Ectodermal cell (in vitro differentiated cells): ENCODE measurements around the gene CPNE9.

Experiments used
- H3K27ac ChIP-seq: 2 replicates; pipeline ENCODE4 v1.7.0; 2013; ENCODE audit warnings: mild to moderate bottlenecking, low read depth, low read length; ENCODE audit not compliant: insufficient read depth, poor library complexity, severe bottlenecking
- H3K27me3 ChIP-seq: 2 replicates; pipeline ENCODE4 v1.7.0; 2013; ENCODE audit warnings: mild to moderate bottlenecking, low read length; ENCODE audit not compliant: insufficient read depth, control insufficient read depth, poor library complexity, severe bottlenecking
- H3K36me3 ChIP-seq: one replicate; pipeline ENCODE4 v1.7.0; 2013; ENCODE audit warnings: low read length; ENCODE audit not compliant: control insufficient read depth, insufficient read depth
- H3K4me1 ChIP-seq: one replicate; pipeline ENCODE4 v1.7.0; 2013; ENCODE audit warnings: low read length; ENCODE audit not compliant: control insufficient read depth, insufficient read depth
- H3K4me3 ChIP-seq: 2 replicates; pipeline ENCODE4 v1.7.0; 2013; ENCODE audit warnings: low read depth, low read length, control low read depth; ENCODE audit not compliant: insufficient read depth
- H3K9me3 ChIP-seq: 2 replicates; pipeline ENCODE4 v1.7.0; 2013; ENCODE audit warnings: mild to moderate bottlenecking, low read length, moderate library complexity; ENCODE audit not compliant: control insufficient read depth
- WGBS, 2 experiments: methylation state at CpG; one replicate each; pipeline ENCODE4 v1.1.7; 2013; ENCODE audit warnings: missing lambda C conversion rate in 2 of 2; 5-methylcytosine and 5-hydroxymethylcytosine counted together

The CPNE9 gene

GRCh38 chr3:9776896-9777693, 73.5 kb downstream of the CPNE9 start:
- H3K9me3 ChIP-seq, result no peaks in the 10 kb centered on the region
- H3K27me3 ChIP-seq, result no peaks in the 10 kb centered on the region
- no peak overlapping the region for H3K4me3 ChIP-seq
- no peak overlapping the region for H3K27ac ChIP-seq
- no peaks in the 10 kb centered on the region for H3K36me3 ChIP-seq
- H3K4me1 ChIP-seq, result no peaks in the 10 kb centered on the region
- 79 to 82% methylated on average over 5 of the region's 5 CpGs for WGBS, 2 experiments

- Histone ChIP-seq H3K36me3 (no peaks in the 10 kb centered on the region), H3K27ac (no peak overlapping the region), H3K27me3 (no peaks in the 10 kb centered on the region), H3K4me3 (no peak overlapping the region), H3K9me3 (no peaks in the 10 kb centered on the region), H3K4me1 (no peaks in the 10 kb centered on the region)
- 100% methylated on average over 1 of the region's 1 CpG for whole genome bisulfite sequencing, 2 experiments
Observed at GRCh38 chr3:9777694-9778021, 74.0 kb downstream of the CPNE9 start.

- Histone ChIP-seq H3K4me1 (no peaks in the 10 kb centered on the region), H3K27me3 (no peaks in the 10 kb centered on the region), H3K9me3 (no peaks in the 10 kb centered on the region), H3K27ac (no peak overlapping the region), H3K36me3 (no peaks in the 10 kb centered on the region), H3K4me3 (no peak overlapping the region)
- WGBS, 2 experiments, result 91 to 92% methylated on average over 5 of the region's 5 CpGs
Observed at GRCh38 chr3:9778143-9779074, 74.8 kb downstream of the CPNE9 start.

GRCh38 chr3:9779075-9779593, 75.5 kb downstream of the CPNE9 start:
- H3K9me3 ChIP-seq, result no peaks in the 10 kb centered on the region
- H3K36me3 ChIP-seq, result peaks cover 6% of the 10 kb centered on the region
- H3K27me3 ChIP-seq, result no peaks in the 10 kb centered on the region
- no peak overlapping the region for H3K27ac ChIP-seq
- no peaks in the 10 kb centered on the region for H3K4me1 ChIP-seq
- 87 to 93% methylated on average over 5 to 6 of the region's 6 CpGs for WGBS, 2 experiments
- H3K4me3 ChIP-seq, result no peak overlapping the region
